GM18526 (cell line): ENCODE measurements around the gene SUCLA2.

Experiments
- POLR2A ChIP-seq: IDR thresholded peaks from 3 replicates; pipeline ENCODE4 v1.6.1; 2011; ENCODE audit not compliant: insufficient read length; ENCODE audit errors: extremely low read depth

The SUCLA2 gene

GRCh38 chr13:48006396-48006795, 5.3 kb upstream of the SUCLA2 start:
- no peak for TF ChIP-seq POLR2A

- no peak for TF ChIP-seq POLR2A
Measured at GRCh38 chr13:48004201-48004600, 3.1 kb upstream of the SUCLA2 start.

- TF ChIP-seq POLR2A = no peak
Measured at GRCh38 chr13:48000559-48001113, 437 bp downstream of the SUCLA2 start.

- no peak for TF ChIP-seq POLR2A
Measured at GRCh38 chr13:47999973-48000372, 1.1 kb downstream of the SUCLA2 start.

- TF ChIP-seq POLR2A = no peak
Measured at GRCh38 chr13:47997384-47997783, 3.7 kb downstream of the SUCLA2 start.

GRCh38 chr13:47991859-47992258, 9.2 kb downstream of the SUCLA2 start:
- TF ChIP-seq POLR2A = no peak

GRCh38 chr13:47990920-47991466, 10.1 kb downstream of the SUCLA2 start:
- TF ChIP-seq POLR2A = no peak

GRCh38 chr13:47990427-47990826, 10.6 kb downstream of the SUCLA2 start:
- no peak for TF ChIP-seq POLR2A

- no peak for TF ChIP-seq POLR2A
Measured at GRCh38 chr13:47983070-47983469, 18.0 kb downstream of the SUCLA2 start.

GRCh38 chr13:47976325-47976724, 24.7 kb downstream of the SUCLA2 start:
- no peak for TF ChIP-seq POLR2A

- no peak for TF ChIP-seq POLR2A
Measured at GRCh38 chr13:47964863-47965262, 36.2 kb downstream of the SUCLA2 start.

- TF ChIP-seq POLR2A = no peak
Measured at GRCh38 chr13:47962237-47962636, 38.8 kb downstream of the SUCLA2 start.

GRCh38 chr13:47959468-47960247, 41.4 kb downstream of the SUCLA2 start:
- TF ChIP-seq POLR2A = no peak

GRCh38 chr13:47957073-47957472, 44.0 kb downstream of the SUCLA2 start:
- no peak for TF ChIP-seq POLR2A

GRCh38 chr13:47955836-47956235, 45.2 kb downstream of the SUCLA2 start:
- TF ChIP-seq POLR2A = no peak

- no peak for TF ChIP-seq POLR2A
Measured at GRCh38 chr13:47949799-47950198, 51.3 kb downstream of the SUCLA2 start.
